PC-9 (cell line): ENCODE results near the gene ECSCR.

Experiments
- EZH2 ChIP-seq: fragments of 200-600 bp; sonication (generic); IDR thresholded peaks from 2 replicates; pipeline ENCODE4 v1.8.0; 2017; ENCODE audit warnings: antibody characterized with exemption, low read depth
- TF ChIP-seq, protein P1 (sequence below): fragments of 200-600 bp; sonication (generic); conservative IDR thresholded peaks from 2 replicates; pipeline ENCODE4 v1.6.1; 2017; ENCODE audit warnings: mixed run types, antibody characterized with exemption, mild to moderate bottlenecking, moderate library complexity

DNA sequence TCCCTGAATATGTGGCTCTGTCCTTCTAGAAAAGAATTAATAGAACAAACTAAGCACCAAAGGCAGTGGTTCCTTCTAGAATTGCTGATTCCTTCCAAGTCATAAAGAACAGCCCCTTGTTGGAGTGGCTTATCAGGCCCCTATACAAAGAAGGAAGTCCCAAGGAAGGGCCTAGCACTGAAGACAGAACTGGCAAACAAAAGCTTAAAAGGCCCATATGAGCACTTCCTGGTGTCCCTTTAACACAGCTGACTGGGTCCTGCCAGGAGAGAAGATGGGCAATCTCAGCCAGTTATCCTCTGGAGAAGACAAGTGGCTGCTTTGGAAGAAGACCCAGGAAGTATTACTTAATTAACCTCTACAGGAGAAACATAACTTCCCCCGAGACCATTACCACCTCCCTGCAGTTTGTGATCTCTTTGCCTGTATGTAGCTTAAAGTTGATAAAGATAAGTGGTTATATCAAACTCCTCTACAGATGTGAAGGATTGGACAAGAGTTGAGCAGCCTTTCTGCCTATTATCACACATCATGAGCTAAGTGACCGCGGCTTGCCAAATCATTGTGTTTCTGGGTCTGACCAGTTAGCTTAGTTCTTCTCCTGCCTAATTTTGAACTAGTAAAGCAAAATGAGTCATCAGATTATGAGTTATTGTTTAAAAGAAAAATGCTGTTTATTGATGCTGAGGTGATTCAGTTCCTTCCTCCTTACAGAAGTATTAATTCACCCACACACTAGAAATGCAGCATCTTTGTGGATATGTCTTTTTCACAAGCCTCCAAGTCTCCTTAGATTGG, 33.3 kb upstream of the ECSCR start:
- TF ChIP-seq, protein P1, sequence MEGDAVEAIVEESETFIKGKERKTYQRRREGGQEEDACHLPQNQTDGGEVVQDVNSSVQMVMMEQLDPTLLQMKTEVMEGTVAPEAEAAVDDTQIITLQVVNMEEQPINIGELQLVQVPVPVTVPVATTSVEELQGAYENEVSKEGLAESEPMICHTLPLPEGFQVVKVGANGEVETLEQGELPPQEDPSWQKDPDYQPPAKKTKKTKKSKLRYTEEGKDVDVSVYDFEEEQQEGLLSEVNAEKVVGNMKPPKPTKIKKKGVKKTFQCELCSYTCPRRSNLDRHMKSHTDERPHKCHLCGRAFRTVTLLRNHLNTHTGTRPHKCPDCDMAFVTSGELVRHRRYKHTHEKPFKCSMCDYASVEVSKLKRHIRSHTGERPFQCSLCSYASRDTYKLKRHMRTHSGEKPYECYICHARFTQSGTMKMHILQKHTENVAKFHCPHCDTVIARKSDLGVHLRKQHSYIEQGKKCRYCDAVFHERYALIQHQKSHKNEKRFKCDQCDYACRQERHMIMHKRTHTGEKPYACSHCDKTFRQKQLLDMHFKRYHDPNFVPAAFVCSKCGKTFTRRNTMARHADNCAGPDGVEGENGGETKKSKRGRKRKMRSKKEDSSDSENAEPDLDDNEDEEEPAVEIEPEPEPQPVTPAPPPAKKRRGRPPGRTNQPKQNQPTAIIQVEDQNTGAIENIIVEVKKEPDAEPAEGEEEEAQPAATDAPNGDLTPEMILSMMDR, result no peak
- TF ChIP-seq EZH2, result no peak
